K562 (cell line): ENCODE results near the gene ECT2. TPM values are rescaled to one million over a fixed set of nuclear protein-coding genes. Genes with fewer than 3 reads are reported as not detected.

Experiments
- ARID1B ChIP-seq: fragments of 450-650 bp; IDR thresholded peaks from 2 replicates; pipeline ENCODE4 v1.6.1; 2016; ENCODE audit warnings: antibody characterized with exemption, mild to moderate bottlenecking, inconsistent platforms
- BACH1 ChIP-seq: fragments of 200-800 bp; sonication (Bioruptor generic); IDR thresholded peaks from 2 replicates; pipeline ENCODE4 v1.6.1; 2016; ENCODE audit warnings: missing genetic modification characterization, missing compliant biosample characterization
- COPS2 ChIP-seq: fragments of 450-650 bp; conservative IDR thresholded peaks from 2 replicates; pipeline ENCODE4 v1.6.1; 2016; ENCODE audit warnings: mild to moderate bottlenecking, moderate library complexity
- CTBP1 ChIP-seq: fragments of 450-650 bp; IDR thresholded peaks from 2 replicates; pipeline ENCODE4 v1.6.1; 2016; ENCODE audit warnings: borderline replicate concordance
- FIP1L1 ChIP-seq: fragments of 200-400 bp; formaldehyde crosslinking; IDR thresholded peaks from 2 replicates; pipeline ENCODE4 v1.6.1; 2018; ENCODE audit warnings: mild to moderate bottlenecking, low read depth, low read length; ENCODE audit not compliant: poor library complexity, severe bottlenecking
- HSF4 ChIP-seq: fragments of 250-450 bp; sonication (Bioruptor Pico); IDR thresholded peaks from 2 replicates; pipeline ENCODE4 v2.1.2; 2022; ENCODE audit warnings: mild to moderate bottlenecking, moderate library complexity, borderline replicate concordance
- MED1 ChIP-seq: sonication (generic); formaldehyde crosslinking; IDR thresholded peaks from 2 replicates; pipeline ENCODE4 v1.8.1; 2023; ENCODE audit warnings: missing genetic modification reagents, borderline replicate concordance
- NFE2 ChIP-seq: IDR thresholded peaks from 2 replicates; pipeline ENCODE4 v1.6.1; 2014; ENCODE audit warnings: antibody characterized with exemption, low read depth
- NFE2L1 ChIP-seq: fragments of 450-650 bp; IDR thresholded peaks from 2 replicates; pipeline ENCODE4 v1.6.1; 2016; ENCODE audit warnings: missing genetic modification characterization, low read depth, mild to moderate bottlenecking, missing compliant biosample characterization, moderate library complexity, borderline replicate concordance
- NUFIP1 ChIP-seq: fragments of 450-650 bp; IDR thresholded peaks from 2 replicates; pipeline ENCODE4 v1.6.1; 2018; ENCODE audit not compliant: partially characterized antibody
- POLR2B ChIP-seq: fragments of 450-650 bp; IDR thresholded peaks from 2 replicates; pipeline ENCODE4 v1.6.1; 2018; ENCODE audit warnings: low read depth; ENCODE audit not compliant: partially characterized antibody
- RBM25 ChIP-seq: fragments of 200-400 bp; formaldehyde crosslinking; IDR thresholded peaks from 2 replicates; pipeline ENCODE4 v1.6.1; 2018; ENCODE audit warnings: low read length, low read depth, moderate library complexity; ENCODE audit not compliant: severe bottlenecking
- SAP30 ChIP-seq: fragments of 200-600 bp; sonication (generic); IDR thresholded peaks from 2 replicates; pipeline ENCODE4 v1.6.1; 2012; ENCODE audit warnings: borderline replicate concordance, low read depth, mild to moderate bottlenecking, moderate library complexity, low read length, control low read depth, inconsistent platforms; ENCODE audit not compliant: insufficient read depth, poor library complexity, severe bottlenecking
- SMARCB1 ChIP-seq: IDR thresholded peaks from 2 replicates; pipeline ENCODE4 v1.6.1; 2011; ENCODE audit warnings: improper control_type of control experiment, low read depth; ENCODE audit not compliant: insufficient read length
- TAL1 ChIP-seq: fragments of 450-650 bp; IDR thresholded peaks from 2 replicates; pipeline ENCODE4 v1.6.1; 2016; ENCODE audit warnings: mild to moderate bottlenecking
- TBL1XR1 ChIP-seq, 2 experiments: IDR thresholded peaks; 2 replicates each; pipeline ENCODE4 v1.6.1; 2012; ENCODE audit warnings: improper control_type of control experiment in 2 of 2, low read length in 2 of 2, mild to moderate bottlenecking in 1 of 2
- WHSC1 ChIP-seq: IDR thresholded peaks from one replicate; pipeline ENCODE4 v1.6.1; 2012; ENCODE audit warnings: low read length, control low read depth, inconsistent platforms
- ZBED1 ChIP-seq: IDR thresholded peaks from 2 replicates; pipeline ENCODE4 v1.6.1; 2014
- ZC3H11A ChIP-seq: IDR thresholded peaks from 2 replicates; pipeline ENCODE4 v1.6.1; 2012; ENCODE audit warnings: low read depth, low read length, improper control_type of control experiment
- ZNF134 ChIP-seq: fragments of 250-450 bp; sonication (Bioruptor Pico); conservative IDR thresholded peaks from 2 replicates; pipeline ENCODE4 v1.4.0; 2020
- ZNF165 ChIP-seq: fragments of 250-450 bp; sonication (Bioruptor Pico); IDR thresholded peaks from 2 replicates; pipeline ENCODE4 v1.4.0; 2020; ENCODE audit warnings: borderline replicate concordance
- ZNF584 ChIP-seq: fragments of 200-800 bp; sonication (Bioruptor generic); IDR thresholded peaks from 2 replicates; pipeline ENCODE4 v1.6.1; 2016; ENCODE audit warnings: low read depth, mild to moderate bottlenecking, missing genetic modification characterization, missing compliant biosample characterization
- ZNF586 ChIP-seq: fragments of 450-650 bp; formaldehyde crosslinking; conservative IDR thresholded peaks from 2 replicates; pipeline ENCODE4 v1.4.0; 2020; ENCODE audit warnings: mild to moderate bottlenecking, moderate library complexity
- ZNF592 ChIP-seq: fragments of 450-650 bp; IDR thresholded peaks from 2 replicates; pipeline ENCODE4 v1.6.1; 2017; ENCODE audit warnings: antibody characterized with exemption, mild to moderate bottlenecking
- ZNF699 ChIP-seq: fragments of 250-450 bp; sonication (Bioruptor Pico); IDR thresholded peaks from 2 replicates; pipeline ENCODE4 v1.8.0; 2021; ENCODE audit warnings: mild to moderate bottlenecking, moderate library complexity; ENCODE audit not compliant: insufficient replicate concordance
- ZZZ3 ChIP-seq: fragments of 450-650 bp; IDR thresholded peaks from 2 replicates; pipeline ENCODE4 v1.6.1; 2016; ENCODE audit warnings: antibody characterized with exemption, mild to moderate bottlenecking, moderate library complexity
- polyA plus RNA-seq, 8 experiments: library from polyadenylated mRNA; depleted of rRNA in 4 of 8; stranded (reverse) in 5 of 8; unstranded in 3 of 8; fragments of >200 nt; fragmentation: Nextera tagmentation in 2 of 8; fragmentation: Illumina TruSeq in 1 of 8; extraction: Ambion mirVana in 2 of 8; extraction: Trizol in 1 of 8; gene quantifications; 2 replicates each; pipeline versions ENCODE4 v1.2.1 to v1.2.3, GENCODE V29; 2011 to 2014; ENCODE audit warnings: inconsistent platforms in 1 of 8, missing spikeins in 1 of 8
- total RNA-seq, 7 experiments: library from RNA; depleted of rRNA in 6 of 7; stranded (reverse); fragments of >200 nt in 6 of 7; fragmentation: Illumina TruSeq in 2 of 7; extraction: Trizol in 2 of 7; gene quantifications; 2 replicates each; pipeline versions ENCODE4 v1.2.1 to v1.2.3, GENCODE V29; 2011 to 2021; ENCODE audit warnings: low replicate concordance in 1 of 7
- TF ChIP-seq, protein P1 (sequence below): fragments of 250-450 bp; sonication (Bioruptor Pico); IDR thresholded peaks from 2 replicates; pipeline ENCODE4 v1.8.0; 2022; ENCODE audit warnings: moderate library complexity, mild to moderate bottlenecking, inconsistent platforms

ECT2 gene
- total and polyA plus RNA-seq, 9 of the 15 experiments (the other 6 are each of a cell fraction or from before 2014, with no cell fraction given): 19.0 to 53.0 (median 36.5) TPM

GRCh38 chr3:172705170-172705569, 45.4 kb upstream of the ECT2 start (continued):
- TF ChIP-seq ZNF134 (CRISPR knock-in tag) (no peak), HSF4 (CRISPR knock-in tag) (no peak), ZBED1 (no peak), MED1 (CRISPR knock-in tag) (no peak), CTBP1 (peak; percentile 25; the same call in 1 of the 2 replicates), BACH1 (tag) (no peak), TAL1 (peak; percentile 74), ZNF586 (CRISPR knock-in tag) (no peak), ARID1B (peak; percentile 70), SAP30 (no peak), ZZZ3 (no peak), FIP1L1 (no peak), WHSC1 (no peak), TBL1XR1 (IDR thresholded peaks at IDR 0.05; ENCODE audit: low read length in 2 of 2) (no peak), ZNF165 (no peak), ZNF699 (CRISPR knock-in tag) (no peak), POLR2B (no peak), ZNF592 (no peak), ZNF584 (CRISPR knock-in tag) (no peak), NUFIP1 (no peak), RBM25 (no peak), NFE2 (no peak), ZC3H11A (no peak), NFE2L1 (tag) (no peak), SMARCB1 (no peak), COPS2 (no peak)
- TF ChIP-seq, protein P1, sequence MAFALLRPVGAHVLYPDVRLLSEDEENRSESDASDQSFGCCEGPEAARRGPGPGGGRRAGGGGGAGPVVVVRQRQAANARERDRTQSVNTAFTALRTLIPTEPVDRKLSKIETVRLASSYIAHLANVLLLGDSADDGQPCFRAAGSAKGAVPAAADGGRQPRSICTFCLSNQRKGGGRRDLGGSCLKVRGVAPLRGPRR (CRISPR knock-in tag): no peak
